ENCODE results near the gene GIGYF1. TPM values are rescaled to one million over a fixed set of nuclear protein-coding genes. Genes with fewer than 3 reads are reported as not detected.

The GIGYF1 gene
- total and polyA plus RNA-seq, 2 of the 13 experiments (the other 11 are each of a cell fraction or from before 2014, with no cell fraction given): 7.6 to 16.1 TPM

DNA sequence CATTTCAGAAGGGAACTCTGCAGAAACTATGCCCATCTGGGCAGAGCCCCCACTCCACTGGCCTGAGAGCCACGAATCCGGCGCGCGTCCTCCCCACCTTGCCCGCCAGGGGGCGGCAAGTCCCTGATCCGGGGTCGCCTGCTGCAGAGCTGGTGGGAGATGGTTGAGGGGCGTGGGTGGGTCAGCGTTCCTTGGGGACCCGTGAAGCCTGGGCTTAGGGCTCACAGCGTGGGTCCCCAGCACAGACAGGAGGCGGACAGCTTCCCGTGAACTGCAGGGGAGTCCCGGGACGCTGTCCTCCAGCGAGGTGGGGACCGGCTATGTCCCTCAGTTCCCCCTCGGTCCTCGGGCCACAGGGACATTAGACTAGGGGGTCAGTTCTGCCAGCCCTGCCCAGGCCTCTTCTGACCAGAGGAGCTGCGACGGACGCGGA is 11.3 kb upstream of the GIGYF1 start (continued):
- TF ChIP-seq SMC3 (IDR thresholded peaks at IDR 0.05; ENCODE audit: low read length) (peak; percentile 40; the same call in 1 of the 2 replicates), ZBTB3 (CRISPR knock-in tag; IDR thresholded peaks at IDR 0.05; ENCODE audit: borderline replicate concordance, low read depth) (peak; percentile 81), TEAD3 (CRISPR knock-in tag; optimal IDR thresholded peaks at IDR 0.05; ENCODE audit: borderline replicate concordance) (peak; percentile 14), ZNF552 (CRISPR knock-in tag; IDR thresholded peaks at IDR 0.05; ENCODE audit: borderline replicate concordance) (no peak), ZNF83 (CRISPR knock-in tag; IDR thresholded peaks at IDR 0.05; ENCODE audit: borderline replicate concordance) (peak; percentile 27; the same call in 1 of the 2 replicates), BRD4 (CRISPR knock-in tag; IDR thresholded peaks at IDR 0.05) (peak; percentile 50; the same call in 1 of the 2 replicates), ADNP (CRISPR knock-in tag; IDR thresholded peaks at IDR 0.05) (peak; percentile 72; the same call in 1 of the 2 replicates), ZMYM2 (CRISPR knock-in tag; IDR thresholded peaks at IDR 0.05) (peak; percentile 69; the same call in 1 of the 2 replicates), ZNF124 (CRISPR knock-in tag; IDR thresholded peaks at IDR 0.05) (no peak; the same call in 1 of the 2 replicates), CSRNP1 (CRISPR knock-in tag; IDR thresholded peaks at IDR 0.05) (no peak), MAZ (IDR thresholded peaks at IDR 0.05; ENCODE audit: borderline replicate concordance, low read depth, low read length) (no peak), MAZ (CRISPR knock-in tag; IDR thresholded peaks at IDR 0.05; ENCODE audit: low read depth) (0 out of 2 replicates have a peak, but pooled peaks have one; percentile 6), NONO (IDR thresholded peaks at IDR 0.05) (no peak), NONO (CRISPR knock-in tag; conservative IDR thresholded peaks at IDR 0.05) (peak; percentile 40; the same call in 1 of the 2 replicates), ZNF251 (CRISPR knock-in tag; IDR thresholded peaks at IDR 0.05) (0 out of 2 replicates have a peak, but pooled peaks have one; percentile 40)
- TF ChIP-seq, protein P1, sequence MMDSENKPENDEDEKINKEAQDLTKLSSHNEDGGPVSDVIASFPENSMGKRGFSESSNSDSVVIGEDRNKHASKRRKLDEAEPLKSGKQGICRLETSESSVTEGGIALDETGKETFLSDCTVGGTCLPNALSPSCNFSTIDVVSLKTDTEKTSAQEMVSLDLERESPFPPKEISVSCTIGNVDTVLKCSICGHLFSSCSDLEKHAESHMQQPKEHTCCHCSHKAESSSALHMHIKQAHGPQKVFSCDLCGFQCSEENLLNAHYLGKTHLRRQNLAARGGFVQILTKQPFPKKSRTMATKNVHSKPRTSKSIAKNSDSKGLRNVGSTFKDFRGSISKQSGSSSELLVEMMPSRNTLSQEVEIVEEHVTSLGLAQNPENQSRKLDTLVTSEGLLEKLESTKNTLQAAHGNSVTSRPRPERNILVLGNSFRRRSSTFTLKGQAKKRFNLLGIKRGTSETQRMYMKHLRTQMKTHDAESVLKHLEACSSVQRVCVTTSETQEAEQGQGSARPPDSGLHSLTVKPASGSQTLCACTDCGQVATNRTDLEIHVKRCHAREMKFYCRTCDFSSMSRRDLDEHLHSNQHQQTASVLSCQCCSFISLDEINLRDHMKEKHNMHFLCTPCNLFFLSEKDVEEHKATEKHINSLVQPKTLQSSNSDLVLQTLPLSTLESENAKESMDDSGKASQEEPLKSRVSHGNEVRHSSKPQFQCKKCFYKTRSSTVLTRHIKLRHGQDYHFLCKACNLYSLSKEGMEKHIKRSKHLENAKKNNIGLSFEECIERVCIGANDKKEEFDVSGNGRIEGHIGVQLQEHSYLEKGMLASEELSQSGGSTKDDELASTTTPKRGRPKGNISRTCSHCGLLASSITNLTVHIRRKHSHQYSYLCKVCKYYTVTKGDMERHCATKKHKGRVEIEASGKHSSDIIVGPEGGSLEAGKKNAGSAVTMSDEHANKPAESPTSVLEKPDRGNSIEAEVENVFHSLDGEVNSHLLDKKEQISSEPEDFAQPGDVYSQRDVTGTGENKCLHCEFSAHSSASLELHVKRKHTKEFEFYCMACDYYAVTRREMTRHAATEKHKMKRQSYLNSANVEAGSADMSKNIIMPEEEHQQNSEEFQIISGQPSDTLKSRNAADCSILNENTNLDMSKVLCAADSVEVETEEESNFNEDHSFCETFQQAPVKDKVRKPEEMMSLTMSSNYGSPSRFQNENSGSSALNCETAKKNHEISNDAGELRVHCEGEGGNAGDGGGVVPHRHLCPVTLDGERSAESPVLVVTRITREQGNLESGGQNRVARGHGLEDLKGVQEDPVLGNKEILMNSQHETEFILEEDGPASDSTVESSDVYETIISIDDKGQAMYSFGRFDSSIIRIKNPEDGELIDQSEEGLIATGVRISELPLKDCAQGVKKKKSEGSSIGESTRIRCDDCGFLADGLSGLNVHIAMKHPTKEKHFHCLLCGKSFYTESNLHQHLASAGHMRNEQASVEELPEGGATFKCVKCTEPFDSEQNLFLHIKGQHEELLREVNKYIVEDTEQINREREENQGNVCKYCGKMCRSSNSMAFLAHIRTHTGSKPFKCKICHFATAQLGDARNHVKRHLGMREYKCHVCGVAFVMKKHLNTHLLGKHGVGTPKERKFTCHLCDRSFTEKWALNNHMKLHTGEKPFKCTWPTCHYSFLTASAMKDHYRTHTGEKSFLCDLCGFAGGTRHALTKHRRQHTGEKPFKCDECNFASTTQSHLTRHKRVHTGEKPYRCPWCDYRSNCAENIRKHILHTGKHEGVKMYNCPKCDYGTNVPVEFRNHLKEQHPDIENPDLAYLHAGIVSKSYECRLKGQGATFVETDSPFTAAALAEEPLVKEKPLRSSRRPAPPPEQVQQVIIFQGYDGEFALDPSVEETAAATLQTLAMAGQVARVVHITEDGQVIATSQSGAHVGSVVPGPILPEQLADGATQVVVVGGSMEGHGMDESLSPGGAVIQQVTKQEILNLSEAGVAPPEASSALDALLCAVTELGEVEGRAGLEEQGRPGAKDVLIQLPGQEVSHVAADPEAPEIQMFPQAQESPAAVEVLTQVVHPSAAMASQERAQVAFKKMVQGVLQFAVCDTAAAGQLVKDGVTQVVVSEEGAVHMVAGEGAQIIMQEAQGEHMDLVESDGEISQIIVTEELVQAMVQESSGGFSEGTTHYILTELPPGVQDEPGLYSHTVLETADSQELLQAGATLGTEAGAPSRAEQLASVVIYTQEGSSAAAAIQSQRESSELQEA (CRISPR knock-in tag; IDR thresholded peaks at IDR 0.05; ENCODE audit: not compliant biosample characterization): peak; percentile 91
- TF ChIP-seq, protein P2, sequence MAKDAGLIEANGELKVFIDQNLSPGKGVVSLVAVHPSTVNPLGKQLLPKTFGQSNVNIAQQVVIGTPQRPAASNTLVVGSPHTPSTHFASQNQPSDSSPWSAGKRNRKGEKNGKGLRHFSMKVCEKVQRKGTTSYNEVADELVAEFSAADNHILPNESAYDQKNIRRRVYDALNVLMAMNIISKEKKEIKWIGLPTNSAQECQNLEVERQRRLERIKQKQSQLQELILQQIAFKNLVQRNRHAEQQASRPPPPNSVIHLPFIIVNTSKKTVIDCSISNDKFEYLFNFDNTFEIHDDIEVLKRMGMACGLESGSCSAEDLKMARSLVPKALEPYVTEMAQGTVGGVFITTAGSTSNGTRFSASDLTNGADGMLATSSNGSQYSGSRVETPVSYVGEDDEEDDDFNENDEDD (CRISPR knock-in tag; IDR thresholded peaks at IDR 0.05; ENCODE audit: borderline replicate concordance): 0 out of 2 replicates have a peak, but pooled peaks have one; percentile 48

All from HepG2 (cell line).